ENCODE results near the gene GSX2.

GRCh38 chr4:54103190-54103574 lies 3.2 kb downstream of the GSX2 start:
- TF ChIP-seq TAF1 (IDR thresholded peaks at IDR 0.05; ENCODE audit: borderline replicate concordance, insufficient read depth, low read length) (no peak), POLR2AphosphoS5 (IDR thresholded peaks at IDR 0.05; ENCODE audit: low read depth, low read length) (no peak)
